Prostate gland (tissue), 2 donors: ENCODE measurements around the gene ZNF839. TPM values are rescaled to one million over a fixed set of nuclear protein-coding genes. Genes with fewer than 3 reads are reported as not detected.

ENCODE experiments used
- DNase-seq: peaks from one replicate; pipeline ENCODE4 v3.0.0-alpha.2; 2019; ENCODE audit warnings: low spot score
- H3K27ac ChIP-seq, 2 donors: fragments of 200-600 bp; sonication (generic); 2 replicates each; pipeline ENCODE4 v1.5.1; 2017 to 2019
- H3K27me3 ChIP-seq: fragments of 200-600 bp; sonication (generic); replicated peaks from 2 replicates; pipeline ENCODE4 v1.5.1; 2019; ENCODE audit not compliant: insufficient read depth
- H3K36me3 ChIP-seq, 2 donors: fragments of 200-600 bp; sonication (generic); 1 replicate in 1 of 2; 2 replicates in 1 of 2; pipeline versions ENCODE4 v1.5.1 to v1.8.1; 2017 to 2019
- H3K4me1 ChIP-seq: fragments of 200-600 bp; sonication (generic); replicated peaks from 2 replicates; pipeline ENCODE4 v1.5.1; 2019
- H3K4me3 ChIP-seq, 2 donors: fragments of 200-600 bp; sonication (generic); 2 replicates each; pipeline ENCODE4 v1.5.1; 2017 to 2019
- H3K9me3 ChIP-seq: fragments of 200-600 bp; sonication (generic); 2 replicates; pipeline ENCODE4 v1.5.1; 2017
- POLR2A ChIP-seq: fragments of 450-650 bp; IDR thresholded peaks from one replicate; pipeline ENCODE4 v1.6.1; 2016; ENCODE audit warnings: antibody characterized with exemption, mild to moderate bottlenecking
- POLR2AphosphoS5 ChIP-seq: sonication (generic); formaldehyde crosslinking; IDR thresholded peaks from one replicate; pipeline ENCODE4 v1.6.1; 2017; ENCODE audit warnings: antibody characterized with exemption
- WGBS: methylation state at CpG from one replicate; pipeline ENCODE4 v1.1.5; 2018; 5-methylcytosine and 5-hydroxymethylcytosine counted together
- intact Hi-C: fragments of 100-400 bp; cut with DNase I; formaldehyde crosslinking; loops from one replicate; pipeline ENCODE4 v1.14.2; 2022
- total RNA-seq, 2 donors: library from RNA; depleted of rRNA; stranded (reverse); fragments of >200 nt; gene quantifications; one replicate each; pipeline ENCODE4 v1.1.0, GENCODE V29; 2016
- TF ChIP-seq, protein P1 (sequence below), 4 experiments: fragments of 200-600 bp in 2 of 4; fragments of 450-650 bp in 2 of 4; sonication (generic) in 2 of 4; IDR thresholded peaks; 1 replicate in 3 of 4; 2 replicates in 1 of 4; pipeline ENCODE4 v1.5.1; 2016 to 2019; ENCODE audit warnings: antibody characterized with exemption in 4 of 4, mild to moderate bottlenecking in 2 of 4, moderate library complexity in 2 of 4

ZNF839 gene
- total RNA-seq, 2 donors from 2014 or later: 11.7 to 33.8 TPM

DNA sequence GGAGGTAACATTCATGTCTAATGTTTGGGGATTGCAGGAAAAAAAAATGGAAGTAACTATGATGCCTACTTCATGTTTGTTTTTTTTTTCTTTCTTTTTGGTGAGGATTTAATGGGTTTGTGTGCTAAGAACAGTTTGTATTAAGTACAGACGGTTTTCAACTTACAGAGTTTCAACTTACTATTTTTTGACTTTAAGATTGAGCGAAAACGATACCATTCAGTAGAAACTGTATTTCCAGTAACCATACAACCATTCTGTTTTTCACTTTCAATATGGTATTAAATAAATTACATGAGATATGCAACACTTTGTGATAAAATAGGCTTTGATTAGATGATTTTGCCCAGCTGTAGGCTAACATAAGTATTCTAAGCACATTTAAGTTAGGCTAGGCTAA lies 53.6 kb downstream of the ZNF839 start:
- H3K27me3 ChIP-seq: no peaks in the 10 kb centered on the region
- 85% methylated on average over 3 of the region's 3 CpGs for WGBS
- DNase-seq: no peak
- no peaks in the 10 kb centered on the region for H3K36me3 ChIP-seq
- intact Hi-C loops: no loop called here
- H3K4me3 ChIP-seq: no peak overlapping the region
- H3K27ac ChIP-seq: no peak overlapping the region
- TF ChIP-seq, protein P1, sequence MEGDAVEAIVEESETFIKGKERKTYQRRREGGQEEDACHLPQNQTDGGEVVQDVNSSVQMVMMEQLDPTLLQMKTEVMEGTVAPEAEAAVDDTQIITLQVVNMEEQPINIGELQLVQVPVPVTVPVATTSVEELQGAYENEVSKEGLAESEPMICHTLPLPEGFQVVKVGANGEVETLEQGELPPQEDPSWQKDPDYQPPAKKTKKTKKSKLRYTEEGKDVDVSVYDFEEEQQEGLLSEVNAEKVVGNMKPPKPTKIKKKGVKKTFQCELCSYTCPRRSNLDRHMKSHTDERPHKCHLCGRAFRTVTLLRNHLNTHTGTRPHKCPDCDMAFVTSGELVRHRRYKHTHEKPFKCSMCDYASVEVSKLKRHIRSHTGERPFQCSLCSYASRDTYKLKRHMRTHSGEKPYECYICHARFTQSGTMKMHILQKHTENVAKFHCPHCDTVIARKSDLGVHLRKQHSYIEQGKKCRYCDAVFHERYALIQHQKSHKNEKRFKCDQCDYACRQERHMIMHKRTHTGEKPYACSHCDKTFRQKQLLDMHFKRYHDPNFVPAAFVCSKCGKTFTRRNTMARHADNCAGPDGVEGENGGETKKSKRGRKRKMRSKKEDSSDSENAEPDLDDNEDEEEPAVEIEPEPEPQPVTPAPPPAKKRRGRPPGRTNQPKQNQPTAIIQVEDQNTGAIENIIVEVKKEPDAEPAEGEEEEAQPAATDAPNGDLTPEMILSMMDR (IDR thresholded peaks at IDR 0.05): no peak
- TF ChIP-seq POLR2AphosphoS5: no peak
- TF ChIP-seq POLR2A: no peak
- no peaks in the 10 kb centered on the region for H3K4me1 ChIP-seq
- no peaks in the 10 kb centered on the region for H3K9me3 ChIP-seq

DNA sequence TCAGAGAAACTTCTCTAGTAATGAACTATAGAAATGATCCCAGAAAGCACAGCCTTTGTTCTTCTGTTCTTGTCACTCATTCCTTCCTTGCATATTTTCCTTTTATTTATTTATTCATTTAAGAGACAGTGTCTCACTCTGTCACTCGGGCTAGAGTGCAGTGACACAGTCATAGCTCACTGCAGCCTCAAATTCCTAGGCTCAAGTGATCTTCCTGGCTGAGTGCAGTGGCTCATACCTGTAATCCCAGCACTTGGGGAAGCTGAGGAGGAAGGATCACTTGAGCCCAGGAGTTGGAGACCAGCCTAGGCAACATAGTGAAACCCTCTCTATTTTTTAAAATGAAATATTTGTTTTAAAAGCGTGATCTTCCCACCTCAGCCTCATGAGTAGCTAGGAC lies 54.7 kb downstream of the ZNF839 start:
- no peaks in the 10 kb centered on the region for H3K9me3 ChIP-seq
- TF ChIP-seq, protein P1 (IDR thresholded peaks at IDR 0.05): no peak
- TF ChIP-seq POLR2AphosphoS5: no peak
- TF ChIP-seq POLR2A: no peak
- H3K36me3 ChIP-seq: no peaks in the 10 kb centered on the region
- no peak for DNase-seq
- no peak overlapping the region for H3K27ac ChIP-seq
- no peaks in the 10 kb centered on the region for H3K27me3 ChIP-seq
- intact Hi-C loops: no loop called here
- H3K4me3 ChIP-seq: no peak overlapping the region
- 83% methylated on average over 2 of the region's 2 CpGs for WGBS
- no peaks in the 10 kb centered on the region for H3K4me1 ChIP-seq

DNA sequence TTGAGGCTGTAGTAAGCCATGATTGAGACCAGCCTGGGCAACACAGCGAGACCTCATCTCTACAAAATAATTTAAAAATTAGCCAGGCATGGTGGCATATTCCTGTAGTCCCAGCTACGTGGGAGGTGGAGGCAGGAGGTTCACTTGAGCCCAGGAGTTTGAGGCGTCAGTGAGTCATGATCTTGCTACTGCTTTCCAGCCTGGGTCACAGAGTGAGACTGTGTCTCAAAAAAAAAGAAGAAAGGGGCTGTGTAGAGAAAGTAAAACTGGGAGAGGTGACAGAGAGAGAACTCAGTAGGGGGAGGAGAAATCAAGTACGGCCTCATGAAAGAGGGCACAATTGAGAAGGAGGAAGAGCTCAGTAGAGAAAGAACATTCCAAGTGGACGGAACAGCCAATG lies 55.6 kb downstream of the ZNF839 start:
- TF ChIP-seq POLR2A (no peak), POLR2AphosphoS5 (no peak)
- no peak overlapping the region for H3K27ac ChIP-seq
- 94% methylated on average over 5 of the region's 5 CpGs for WGBS

DNA sequence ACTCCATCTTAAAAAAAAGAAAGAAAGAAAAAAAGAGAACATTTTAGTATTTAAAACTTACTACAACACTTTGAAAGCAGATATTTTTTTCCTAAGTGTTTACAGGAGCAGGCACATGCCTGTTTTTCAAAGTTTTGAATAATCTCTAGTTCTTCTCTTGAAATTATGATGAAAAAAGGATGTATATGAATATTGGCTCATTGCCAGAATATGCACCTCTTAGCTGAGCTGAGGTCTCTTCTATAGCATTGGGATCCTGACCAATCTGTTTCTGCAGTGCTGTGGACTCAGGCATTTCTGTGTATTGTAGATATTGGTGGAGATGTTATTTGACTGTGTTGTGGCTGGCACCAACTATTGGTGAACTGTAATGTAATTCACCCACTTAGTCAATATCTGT lies 58.1 kb downstream of the ZNF839 start:
- Histone ChIP-seq H3K27ac (no peak overlapping the region), H3K4me1 (no peaks in the 10 kb centered on the region), H3K36me3 (no peaks in the 10 kb centered on the region), H3K4me3 (no peak overlapping the region), H3K9me3 (no peaks in the 10 kb centered on the region), H3K27me3 (no peaks in the 10 kb centered on the region)
- DNase-seq: no peak
- intact Hi-C loops: no loop called here
- TF ChIP-seq, protein P1 (IDR thresholded peaks at IDR 0.05): no peak
- TF ChIP-seq POLR2AphosphoS5 (no peak), POLR2A (no peak)

More for the DNA sequence above, 55.6 kb downstream of the ZNF839 start:
- Histone ChIP-seq H3K4me1 (no peaks in the 10 kb centered on the region), H3K4me3 (no peak overlapping the region), H3K27me3 (no peaks in the 10 kb centered on the region), H3K36me3 (no peaks in the 10 kb centered on the region), H3K9me3 (no peaks in the 10 kb centered on the region)
- DNase-seq: no peak
- intact Hi-C loops: no loop called here

DNA sequence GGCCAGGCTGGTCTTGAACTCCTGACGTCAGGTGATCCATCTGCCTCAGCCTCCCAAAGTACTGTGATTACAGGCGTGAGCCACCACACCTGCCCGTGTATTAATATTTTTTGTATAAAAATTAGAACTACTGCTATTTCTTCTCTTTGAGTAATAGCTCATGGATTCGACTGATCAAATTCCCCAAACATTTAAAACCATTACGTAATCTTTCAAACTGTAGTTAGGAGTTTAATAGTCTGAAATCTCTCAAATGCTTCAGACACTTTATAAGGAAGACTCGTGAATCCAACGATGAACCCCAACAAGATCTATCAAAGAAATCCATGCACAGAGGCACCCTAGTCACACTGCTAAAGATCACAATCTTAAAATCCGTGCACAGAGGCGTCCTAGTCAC lies 59.3 kb downstream of the ZNF839 start:
- no peak for DNase-seq
- no peaks in the 10 kb centered on the region for H3K27me3 ChIP-seq
- H3K27ac ChIP-seq: no peak overlapping the region
- intact Hi-C loops: no loop called here
- H3K36me3 ChIP-seq: no peaks in the 10 kb centered on the region
- WGBS: 96% methylated on average over 9 of the region's 9 CpGs
- H3K4me1 ChIP-seq: no peaks in the 10 kb centered on the region
- no peaks in the 10 kb centered on the region for H3K9me3 ChIP-seq
- H3K4me3 ChIP-seq: no peak overlapping the region
- TF ChIP-seq, protein P1 (IDR thresholded peaks at IDR 0.05): no peak
- TF ChIP-seq POLR2A (no peak), POLR2AphosphoS5 (no peak)

DNA sequence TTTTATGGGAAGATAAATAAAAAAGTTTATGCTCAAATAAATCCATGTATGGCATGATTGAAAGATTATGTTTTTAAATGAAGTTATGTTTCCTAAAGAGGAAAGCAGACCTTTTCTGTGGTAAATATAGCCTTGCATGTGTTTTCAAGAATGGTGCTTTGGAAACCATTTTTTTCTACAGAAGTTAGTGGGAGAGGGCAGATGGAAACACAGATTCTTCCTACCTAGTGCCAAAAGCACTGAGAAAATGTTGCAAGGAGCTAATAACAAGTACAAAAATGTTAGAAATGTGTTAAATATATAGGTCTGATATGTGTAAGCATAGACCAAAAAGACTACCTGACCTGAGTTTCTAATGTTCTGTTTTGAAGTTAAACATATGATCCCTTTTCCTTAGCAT lies 67.5 kb downstream of the ZNF839 start:
- H3K27ac ChIP-seq: no peak overlapping the region
- no peaks in the 10 kb centered on the region for H3K27me3 ChIP-seq
- H3K9me3 ChIP-seq: no peaks in the 10 kb centered on the region
- TF ChIP-seq, protein P1 (IDR thresholded peaks at IDR 0.05): no peak
- TF ChIP-seq POLR2AphosphoS5 (no peak), POLR2A (no peak)
- H3K4me1 ChIP-seq: no peaks in the 10 kb centered on the region
- no peaks in the 10 kb centered on the region for H3K36me3 ChIP-seq
- no peak for DNase-seq
- H3K4me3 ChIP-seq: no peak overlapping the region
- intact Hi-C loops: no loop called here
